GM18909 (cell line): ENCODE results near the gene RAB3GAP2.
"Not testable (repeated sequence)": the region's sequence is repeated elsewhere in the genome, so short reads cannot be mapped to it uniquely, and the experiment has no call there.

Experiments used
- ATAC-seq: cut with Tn5 transposase; IDR thresholded peaks from one replicate; pipeline ENCODE4 v1.9.1; 2021; ENCODE audit warnings: mild to moderate bottlenecking; ENCODE audit not compliant: unreplicated experiment, poor library complexity

Gene RAB3GAP2

DNA sequence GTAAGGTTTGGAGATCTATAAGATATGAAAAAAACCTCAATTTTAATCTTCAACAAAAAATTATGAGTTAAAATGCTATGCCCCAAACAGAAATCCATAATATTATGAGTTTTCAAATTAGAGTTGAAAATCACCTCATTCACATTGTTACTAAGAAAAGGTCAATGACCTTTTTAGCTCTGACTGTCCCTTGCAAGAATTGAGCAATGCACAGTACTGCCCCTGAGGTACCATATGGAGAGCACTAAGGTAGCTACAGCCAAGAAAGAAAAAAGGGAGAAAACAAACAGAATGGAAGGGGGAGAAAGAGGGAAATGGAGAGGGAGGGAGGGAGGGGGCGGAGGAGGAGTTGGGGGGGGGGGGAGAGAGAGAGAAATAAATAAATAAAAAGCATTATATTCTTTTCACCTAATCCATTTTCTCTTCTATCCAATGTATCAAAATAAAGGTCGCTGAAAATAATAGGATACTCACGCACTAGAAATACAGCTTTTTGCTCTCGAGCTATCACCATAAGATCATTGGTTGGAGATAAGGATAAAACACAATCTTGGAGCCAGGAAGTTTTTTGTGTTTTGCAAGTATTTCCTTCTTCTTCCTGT lies 58.8 kb downstream of the RAB3GAP2 start:
- ATAC-seq = no peak

DNA sequence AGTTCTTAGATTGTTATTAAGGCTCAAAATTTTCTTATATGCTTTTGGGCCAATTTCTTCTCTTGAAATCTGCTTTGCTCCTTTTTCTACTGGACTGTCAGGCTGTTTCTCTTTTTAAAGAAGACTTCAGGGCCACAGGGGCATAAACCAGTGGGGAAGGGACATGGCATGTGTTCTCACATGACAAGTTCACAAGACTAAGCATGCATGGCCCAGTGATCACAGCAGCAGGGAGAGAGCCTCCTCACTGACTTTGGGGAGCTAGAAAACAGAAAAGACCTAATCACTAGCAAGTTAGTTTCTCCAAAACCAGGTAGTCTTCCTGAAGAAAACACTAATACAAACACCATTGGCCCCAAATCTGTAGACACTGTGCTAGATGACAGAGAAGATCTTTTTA lies 64.8 kb downstream of the RAB3GAP2 start:
- no peak for ATAC-seq

DNA sequence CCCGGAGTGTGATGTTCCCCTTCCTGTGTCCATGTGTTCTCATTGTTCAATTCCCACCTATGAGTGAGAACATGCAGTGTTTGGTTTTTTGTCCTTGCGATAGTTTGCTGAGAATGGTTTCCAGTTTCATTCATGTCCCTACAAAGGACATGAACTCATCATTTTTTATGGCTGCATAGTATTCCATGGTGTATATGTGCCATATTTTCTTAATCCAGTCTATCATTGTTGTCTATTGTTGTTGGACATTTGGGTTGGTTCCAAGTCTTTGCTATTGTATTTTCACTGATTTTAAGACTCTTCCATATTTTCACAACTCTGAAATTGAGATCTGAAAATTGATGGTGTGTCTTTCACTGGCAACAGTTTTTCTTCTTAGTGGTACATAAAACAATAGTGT lies 67.5 kb downstream of the RAB3GAP2 start:
- ATAC-seq = not testable (repeated sequence)

DNA sequence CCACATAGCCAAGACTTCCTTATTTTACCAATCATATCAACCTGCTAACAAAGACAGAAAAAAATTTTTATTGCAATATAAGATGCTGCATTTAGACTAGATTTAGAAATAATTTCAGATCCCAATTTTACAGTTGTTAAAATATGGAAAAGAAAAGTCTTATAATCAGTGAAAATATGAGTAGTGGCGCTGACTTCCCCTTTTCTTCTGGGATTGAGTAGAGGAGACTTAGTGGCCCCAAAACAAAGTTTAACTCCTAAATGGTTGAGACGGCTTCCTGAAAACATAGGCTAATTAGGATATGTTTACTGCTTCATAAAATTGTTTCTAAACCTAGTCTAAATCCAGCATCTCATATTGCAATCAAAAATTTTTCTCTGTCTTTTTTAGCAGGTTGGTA lies 68.4 kb downstream of the RAB3GAP2 start:
- no peak for ATAC-seq

DNA sequence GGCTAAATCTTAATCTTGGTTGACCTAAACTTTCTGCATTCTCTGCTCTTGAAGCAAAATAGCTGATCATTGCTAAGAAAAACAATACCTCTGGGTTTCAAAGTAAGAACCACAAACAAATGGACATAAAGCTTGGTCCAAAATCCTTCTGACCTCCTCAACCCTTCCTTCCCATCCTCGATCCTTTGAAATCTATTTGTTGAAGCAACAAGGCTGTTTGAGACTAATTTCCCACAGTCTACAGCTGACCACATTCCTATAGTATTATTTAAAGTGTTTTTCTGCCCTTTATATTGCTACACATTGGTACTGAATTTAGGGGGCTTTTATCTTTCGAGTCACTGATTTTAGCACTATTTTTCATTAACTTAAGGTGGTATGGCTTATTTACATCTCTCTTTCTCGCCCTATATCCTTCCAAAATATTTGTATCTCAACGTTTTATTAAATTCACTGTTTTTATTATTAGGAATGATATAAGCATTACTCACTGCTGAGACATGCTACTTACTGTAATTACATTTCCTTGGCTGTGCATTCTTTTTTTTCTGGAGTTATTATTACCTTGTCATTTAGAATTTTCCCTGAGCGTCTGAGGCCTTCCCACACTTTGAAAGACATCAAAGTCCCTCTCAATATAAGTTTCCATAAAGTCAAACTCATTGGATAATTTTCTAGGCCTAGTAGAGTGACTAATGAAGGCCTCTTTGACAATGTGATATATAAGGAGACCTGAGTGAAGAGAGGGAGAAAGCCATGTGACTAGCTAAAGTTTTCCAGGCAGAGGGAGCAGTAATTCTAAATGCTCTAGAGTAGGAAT lies 73.9 kb downstream of the RAB3GAP2 start:
- ATAC-seq = no peak

DNA sequence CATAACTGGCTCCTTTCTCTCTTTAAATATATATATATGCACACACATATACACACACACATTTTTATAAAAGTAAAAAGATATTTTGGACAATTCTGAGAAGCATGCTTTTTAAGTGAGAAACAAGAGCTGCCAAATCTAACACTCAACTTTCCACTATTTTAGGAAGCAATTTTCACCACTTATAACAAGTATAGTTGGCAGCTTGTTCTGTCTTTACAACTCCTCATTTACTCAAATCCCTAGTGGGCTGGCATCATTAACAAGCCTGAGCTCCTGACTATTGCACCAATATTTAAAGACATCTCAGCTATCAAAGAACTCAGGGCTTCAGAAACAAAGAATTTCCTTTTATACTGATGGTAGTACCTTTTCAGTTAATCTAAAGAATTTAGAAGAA lies 76.6 kb downstream of the RAB3GAP2 start:
- no peak for ATAC-seq

DNA sequence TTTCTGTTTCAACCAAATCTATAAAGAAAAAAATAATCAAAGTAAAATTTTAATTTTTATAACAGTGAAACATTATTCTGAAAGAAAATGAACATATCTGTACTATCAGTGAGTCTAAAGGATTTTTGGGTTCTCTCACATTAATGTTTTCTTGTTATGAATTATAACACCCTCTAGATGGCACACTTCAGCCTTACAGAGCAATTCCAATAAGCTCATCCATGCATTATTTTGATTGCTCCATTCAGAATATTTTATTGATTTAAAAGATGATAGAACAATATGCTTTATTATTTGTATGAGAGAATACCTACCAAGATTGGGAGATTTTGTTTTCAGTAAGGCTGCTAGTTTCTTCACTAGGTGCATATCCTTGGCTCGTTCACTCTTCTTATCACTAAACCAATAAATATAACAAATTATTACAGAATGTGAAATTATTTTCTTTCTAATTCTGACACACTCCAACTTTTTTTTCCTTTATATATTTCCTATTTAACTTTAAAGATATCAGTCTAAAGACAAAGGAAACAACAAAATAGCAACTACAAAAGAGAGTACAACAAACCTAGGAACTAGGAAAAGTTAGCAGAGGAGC lies 82.4 kb downstream of the RAB3GAP2 start:
- peak; percentile 56 for ATAC-seq

DNA sequence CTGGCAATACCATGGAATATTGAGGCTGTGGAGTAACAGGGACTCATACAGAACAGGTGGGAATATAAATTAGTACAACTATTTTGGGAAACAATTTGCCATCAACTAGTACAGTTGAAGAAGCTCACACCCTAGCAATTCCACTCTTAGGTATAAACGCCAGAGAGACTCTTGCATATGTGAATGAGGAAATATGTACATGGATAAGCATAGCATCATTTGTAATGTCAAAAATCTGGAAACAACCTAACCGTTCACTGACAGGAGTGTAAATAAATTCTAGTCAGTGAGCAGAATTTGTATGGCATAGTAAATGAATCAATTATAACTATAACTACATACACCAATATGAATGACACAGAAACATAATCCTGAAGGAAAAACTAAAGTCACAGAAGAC lies 83.7 kb downstream of the RAB3GAP2 start:
- no peak for ATAC-seq

DNA sequence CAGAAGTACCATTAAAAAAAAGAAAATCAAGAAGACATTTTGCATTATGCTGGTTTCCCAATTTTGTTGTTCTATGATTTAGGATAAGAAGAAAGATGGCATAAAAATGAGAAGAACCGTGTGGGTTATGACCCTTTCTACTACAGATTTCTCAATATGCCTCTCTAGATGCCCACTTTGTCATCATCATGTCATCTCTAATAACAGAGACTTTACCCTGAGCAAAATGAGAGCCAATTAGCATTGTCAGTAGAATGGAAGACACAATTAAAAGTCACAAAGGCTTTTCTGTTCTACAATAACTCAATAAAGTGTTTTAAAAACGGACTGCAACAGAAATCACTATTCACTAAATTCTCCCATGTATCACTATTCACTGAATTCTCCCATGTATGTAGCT lies 85.5 kb downstream of the RAB3GAP2 start:
- no peak for ATAC-seq

DNA sequence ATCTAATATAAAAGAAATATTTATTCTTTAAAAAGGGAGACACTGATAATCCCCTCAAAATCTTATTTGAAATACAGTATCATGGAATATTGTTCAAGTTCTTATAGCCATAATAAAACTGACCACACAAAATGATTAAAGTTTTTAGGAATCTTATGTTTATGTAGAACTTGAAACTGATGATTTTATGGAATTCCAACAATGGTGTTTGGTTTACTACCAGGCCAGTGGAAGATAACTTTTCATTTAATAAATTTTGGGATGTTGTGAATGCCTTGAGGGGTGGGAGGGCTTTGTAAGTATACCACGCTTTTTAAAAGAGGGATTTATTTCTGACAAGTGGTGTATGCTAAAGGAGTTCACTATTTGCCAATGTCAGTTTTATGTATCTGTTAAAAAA lies 87.7 kb downstream of the RAB3GAP2 start:
- ATAC-seq = no peak

DNA sequence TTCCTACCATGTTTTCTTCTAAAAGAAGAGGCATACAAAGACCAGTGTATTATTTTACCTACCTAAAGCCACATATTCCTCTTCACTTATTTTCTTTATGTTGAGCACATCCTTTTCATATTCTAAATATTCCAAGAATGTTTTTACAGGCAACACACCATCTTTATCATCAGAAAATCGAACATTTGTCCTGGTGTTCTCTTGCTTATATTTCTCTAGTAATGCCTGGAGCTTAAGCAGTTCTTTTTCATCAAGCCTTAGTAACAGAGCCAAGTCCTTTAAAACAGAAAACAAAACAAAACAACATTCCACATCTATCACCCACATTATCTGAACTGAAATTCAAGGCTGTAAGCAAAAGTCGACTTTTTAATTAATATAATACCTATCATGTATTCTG lies 89.6 kb downstream of the RAB3GAP2 start:
- ATAC-seq = no peak

DNA sequence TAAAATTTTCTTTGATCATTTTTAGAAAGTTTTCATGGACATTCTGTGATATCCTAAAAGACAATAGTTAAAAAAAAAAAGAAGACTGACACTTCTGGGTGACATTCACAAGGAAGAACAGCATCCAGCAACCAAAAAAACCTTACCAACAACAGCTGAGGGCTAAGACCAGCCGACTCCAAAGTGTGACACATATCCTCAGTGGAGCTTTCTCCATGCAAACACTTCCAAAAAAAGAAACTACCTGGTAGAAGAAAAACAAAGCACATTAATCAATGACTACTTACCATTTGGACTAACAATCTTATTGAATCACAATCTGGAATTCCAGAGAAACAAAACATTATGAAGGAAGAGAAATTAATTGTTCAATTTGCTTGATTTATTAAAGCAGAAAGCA lies 90.1 kb downstream of the RAB3GAP2 start:
- no peak for ATAC-seq

DNA sequence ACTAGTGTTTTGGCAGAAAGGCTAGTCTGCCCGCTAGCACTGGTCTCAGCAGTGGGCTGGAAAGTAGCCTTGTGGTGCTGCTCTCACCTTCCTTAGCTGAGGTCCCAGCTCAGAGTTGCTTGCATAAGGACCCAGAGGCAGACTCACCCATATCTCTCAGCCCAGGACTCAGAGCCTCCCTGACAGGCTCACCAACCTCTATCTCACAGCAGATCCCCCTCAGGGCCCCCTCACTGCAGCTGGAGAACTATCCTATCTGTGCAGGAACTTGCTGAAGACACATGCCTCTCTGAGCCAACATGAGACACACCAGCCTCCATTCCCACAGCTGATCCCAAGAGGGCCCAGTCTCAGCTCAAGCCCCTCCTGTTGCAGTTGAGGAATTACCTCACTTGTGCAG lies 95.7 kb downstream of the RAB3GAP2 start:
- ATAC-seq = no peak

DNA sequence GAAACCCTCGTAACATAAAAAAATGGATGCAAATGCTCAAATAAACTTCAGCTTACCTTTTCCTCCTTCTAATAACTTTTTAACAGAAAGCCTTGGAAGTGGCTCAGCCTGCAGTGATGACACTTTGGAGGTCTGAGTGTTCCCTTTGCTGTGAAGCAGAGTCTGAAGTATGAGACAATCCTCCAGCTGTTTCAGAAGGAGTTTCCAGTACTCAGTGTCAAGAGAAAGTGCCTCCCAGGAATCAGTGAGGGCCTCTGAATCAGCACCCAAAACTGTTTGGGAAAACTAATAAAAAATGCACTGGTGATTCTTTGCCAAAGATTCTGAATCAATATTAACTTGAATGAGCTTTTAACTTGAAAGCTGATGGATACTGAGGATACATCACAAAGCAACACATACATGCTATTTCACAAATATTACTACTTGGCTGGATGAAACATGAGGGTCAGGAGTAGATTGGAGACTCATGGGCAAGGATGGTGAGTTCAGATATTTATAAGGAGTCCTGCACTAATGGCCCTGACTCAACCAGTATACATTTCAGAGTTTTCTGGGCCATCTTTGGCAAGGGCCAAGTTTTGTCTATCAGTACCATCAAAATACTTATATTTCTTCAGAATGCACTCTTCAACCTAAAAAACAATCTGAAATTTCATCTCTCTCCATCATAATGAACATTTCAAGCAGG lies 101.3 kb downstream of the RAB3GAP2 start:
- no peak for ATAC-seq

DNA sequence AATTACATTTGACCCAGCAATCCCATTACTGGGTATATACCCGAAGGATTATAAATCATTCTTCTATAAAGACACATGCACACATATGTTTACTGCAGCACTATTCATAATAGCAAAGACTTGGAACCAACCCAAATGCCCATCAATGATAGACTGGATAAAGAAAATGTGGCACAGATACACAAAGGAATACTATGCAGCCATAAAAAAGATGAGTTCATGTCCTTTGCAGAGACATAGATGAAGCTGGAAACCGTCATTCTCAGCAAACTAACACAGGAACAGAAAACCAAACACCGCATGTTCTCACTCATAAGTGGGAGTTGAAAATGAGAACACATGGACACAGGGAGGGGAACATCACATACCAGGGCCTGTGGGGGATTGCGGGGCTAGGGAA lies 102.4 kb downstream of the RAB3GAP2 start:
- not testable (repeated sequence) for ATAC-seq

DNA sequence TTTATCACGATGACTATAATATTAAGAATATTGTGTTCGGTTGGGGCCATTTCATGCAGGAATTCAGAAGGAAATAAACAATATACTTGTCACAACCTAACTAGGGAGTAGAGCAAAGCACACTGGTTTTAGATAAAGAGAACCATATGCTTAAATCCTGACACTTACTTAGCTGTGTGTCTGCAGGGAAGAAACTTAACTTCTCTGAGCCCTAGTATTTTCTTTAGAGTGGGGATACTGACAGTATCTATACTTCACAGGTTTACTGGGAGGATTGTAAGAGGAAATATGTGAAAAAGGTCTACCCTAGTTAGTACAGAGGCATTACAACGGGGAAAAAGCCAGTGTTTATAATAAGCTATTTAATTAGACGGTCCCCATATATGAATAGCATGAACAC lies 105.4 kb downstream of the RAB3GAP2 start:
- ATAC-seq = no peak

DNA sequence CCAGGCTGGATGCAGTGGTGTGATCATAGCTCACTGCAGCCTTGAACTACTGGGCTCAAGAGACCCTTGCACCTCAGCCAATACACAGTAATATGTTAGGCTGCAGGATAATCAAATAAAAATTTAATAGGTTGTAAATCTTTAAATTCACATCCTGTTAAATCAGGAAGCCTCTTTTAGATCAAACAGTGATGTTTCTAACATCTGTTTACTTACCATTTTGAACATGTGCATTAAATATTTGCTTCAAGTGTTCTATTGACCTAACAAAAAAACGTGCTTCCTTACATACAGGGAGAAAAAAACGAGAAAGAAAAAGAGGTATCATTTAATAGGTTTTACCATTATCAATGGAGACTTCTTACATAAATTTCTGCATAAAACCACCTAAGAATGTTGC lies 107.7 kb downstream of the RAB3GAP2 start:
- no peak for ATAC-seq

DNA sequence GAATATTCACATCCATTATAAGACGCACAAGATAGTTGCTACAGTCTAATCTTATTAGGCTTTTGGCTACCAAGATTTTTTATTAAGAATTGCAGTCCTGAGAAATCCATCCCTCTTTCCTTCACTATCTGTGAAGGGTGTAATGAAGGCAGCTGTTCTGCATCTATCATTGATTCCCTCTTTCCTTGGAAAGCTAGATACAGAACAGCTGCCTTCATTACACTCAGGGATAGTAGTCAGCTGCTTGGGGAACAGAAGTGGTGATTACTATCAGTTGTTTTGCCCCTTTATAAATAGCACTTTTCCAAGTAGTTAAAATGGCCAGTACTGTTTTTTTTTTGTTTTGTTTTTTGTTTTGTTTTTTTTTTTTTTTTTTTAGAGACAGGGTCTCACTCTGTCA lies 108.1 kb downstream of the RAB3GAP2 start:
- no peak for ATAC-seq

DNA sequence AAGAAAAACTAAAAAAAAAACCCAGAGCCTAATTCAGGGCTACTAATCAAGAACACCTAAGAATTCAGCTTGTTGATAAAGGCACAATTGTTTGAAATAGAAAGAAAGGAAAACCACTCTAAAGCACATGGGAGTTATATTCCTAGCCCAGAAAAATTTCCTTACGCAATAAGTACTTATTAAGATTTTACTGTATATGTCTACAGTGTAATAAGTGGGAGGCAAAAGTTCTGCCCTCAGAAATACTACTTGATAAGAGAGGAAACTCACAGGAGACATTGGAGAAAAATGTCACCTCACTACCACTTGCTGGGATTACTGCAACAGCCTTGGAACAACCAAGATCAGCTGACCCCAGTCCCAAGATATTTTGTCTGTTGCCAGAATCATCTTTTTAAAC lies 112.2 kb downstream of the RAB3GAP2 start:
- ATAC-seq = no peak

DNA sequence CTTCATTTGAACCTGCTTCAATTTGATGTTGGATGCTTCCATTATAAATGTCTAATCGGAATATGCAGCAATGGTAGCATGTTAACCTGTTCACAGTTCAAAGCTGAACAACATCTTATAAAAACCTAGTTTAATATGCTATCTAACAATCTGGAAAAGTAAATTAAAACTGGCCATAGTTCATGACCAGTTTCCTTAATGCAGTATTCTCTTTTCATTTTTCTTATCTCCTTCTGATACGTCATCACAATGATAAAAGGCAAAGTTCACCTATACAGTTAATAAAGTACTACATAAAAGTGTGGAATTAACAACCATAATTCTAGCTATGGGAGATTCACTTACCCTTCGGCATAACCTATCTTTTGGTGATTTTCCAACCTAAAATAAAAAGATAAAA lies 113.2 kb downstream of the RAB3GAP2 start:
- no peak for ATAC-seq

DNA sequence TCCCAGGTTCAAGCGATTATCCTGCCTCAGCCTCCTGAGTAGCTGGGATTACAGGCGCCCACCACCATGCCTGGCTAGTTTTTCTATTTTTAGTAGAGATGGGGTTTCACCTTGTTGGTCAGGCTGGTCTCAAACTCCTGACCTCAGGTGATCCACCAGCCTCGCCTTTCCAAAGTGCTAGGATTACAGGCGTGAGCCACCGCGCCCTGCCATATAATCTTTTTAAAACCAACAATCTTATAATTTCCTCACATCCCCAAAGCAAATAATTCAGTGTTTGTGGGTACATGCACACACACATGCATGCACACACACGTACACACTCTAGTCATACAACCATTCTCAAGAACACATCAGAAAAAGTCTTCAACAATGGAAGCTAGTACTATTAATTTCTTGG lies 113.7 kb downstream of the RAB3GAP2 start:
- not testable (repeated sequence) for ATAC-seq
